GM21381 (cell line): Measurements from ENCODE around the gene SLC37A1.

Source experiments
- ATAC-seq: cut with Tn5 transposase; IDR thresholded peaks from one replicate; pipeline ENCODE4 v1.9.1; 2021; ENCODE audit warnings: mild to moderate bottlenecking, moderate library complexity; ENCODE audit not compliant: unreplicated experiment

Gene SLC37A1

DNA sequence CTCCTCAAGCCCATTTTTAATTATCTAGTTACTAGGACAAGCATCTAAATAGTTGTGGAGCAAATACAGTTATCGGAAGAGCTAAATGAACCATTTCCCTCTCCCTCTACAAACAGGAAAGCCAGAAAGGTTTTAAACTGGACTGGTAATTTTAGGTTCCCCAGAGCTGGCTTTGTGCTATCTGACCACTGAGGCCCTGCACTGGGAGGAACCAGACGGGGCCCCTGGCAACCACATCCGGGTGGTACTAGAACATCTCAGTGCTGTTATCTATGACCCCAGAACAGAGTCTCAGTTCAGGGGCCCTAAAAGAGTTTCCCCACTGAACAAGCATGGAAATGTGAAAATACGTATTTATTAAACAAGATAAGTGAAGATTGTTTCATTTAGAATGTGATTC, 9.9 kb upstream of the SLC37A1 start:
- no peak for ATAC-seq

GRCh38 chr21:42505090-42505726, 8.4 kb upstream of the SLC37A1 start:
- peak; percentile 92 for ATAC-seq

DNA sequence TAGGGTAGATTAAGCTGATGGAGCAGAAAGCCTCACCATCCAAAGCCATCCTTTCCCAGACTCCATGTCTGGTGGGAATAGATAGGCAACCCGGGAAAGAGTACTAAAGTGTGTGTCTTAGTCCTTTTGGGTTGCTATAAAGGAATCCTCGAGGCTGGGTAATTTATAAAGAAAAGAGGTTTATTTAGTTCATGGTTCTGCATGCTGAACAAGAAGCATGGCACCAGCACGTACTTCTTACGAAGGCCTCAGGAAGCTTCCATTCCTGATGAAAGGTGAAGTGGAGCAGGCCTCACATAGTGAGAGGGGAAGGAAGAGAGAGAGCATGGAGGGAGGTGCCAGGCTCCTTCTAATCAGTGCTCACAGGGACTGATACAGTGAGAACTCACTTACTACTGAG, 6.2 kb upstream of the SLC37A1 start:
- no peak for ATAC-seq

- ATAC-seq, result no peak
Measured at GRCh38 chr21:42508371-42508770, 5.3 kb upstream of the SLC37A1 start.

- no peak for ATAC-seq
Measured at GRCh38 chr21:42509244-42509643, 4.4 kb upstream of the SLC37A1 start.

DNA sequence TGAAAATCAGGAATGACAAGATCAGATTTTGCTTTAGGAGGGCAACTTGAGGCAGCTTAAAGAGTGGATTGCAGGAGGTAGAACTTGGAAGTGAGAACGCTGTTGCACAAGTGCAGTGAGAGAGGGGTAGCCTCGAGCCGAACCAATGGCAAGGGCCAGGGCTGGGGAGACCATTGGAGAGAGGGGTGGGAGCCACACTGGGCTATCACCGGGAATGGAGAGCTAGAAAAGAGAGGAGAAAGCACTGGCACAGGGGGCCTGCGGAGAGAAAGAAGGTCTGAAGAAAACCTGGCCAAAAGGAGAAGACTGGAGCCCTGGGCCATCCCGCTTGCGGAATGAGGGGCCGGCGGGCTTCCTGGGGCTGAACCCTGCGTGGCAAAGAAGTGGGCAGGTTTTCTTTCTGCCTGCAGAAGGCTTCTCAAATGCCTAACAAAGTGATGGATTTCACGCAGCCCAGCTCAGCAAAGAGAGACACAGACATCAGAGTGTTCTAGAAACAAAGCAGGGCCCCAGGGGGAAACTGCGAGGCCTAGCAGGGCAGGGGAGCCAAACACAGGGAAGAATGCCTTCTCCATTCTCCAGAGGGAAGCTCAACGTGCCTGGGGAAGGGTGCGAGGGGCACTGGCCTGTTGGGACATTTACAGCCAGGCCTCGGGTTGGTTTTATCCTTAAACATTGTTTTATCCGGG, 1.2 kb upstream of the SLC37A1 start:
- ATAC-seq, result no peak

GRCh38 chr21:42513985-42514882, 582 bp downstream of the SLC37A1 start:
- ATAC-seq, result peak; percentile 45

DNA sequence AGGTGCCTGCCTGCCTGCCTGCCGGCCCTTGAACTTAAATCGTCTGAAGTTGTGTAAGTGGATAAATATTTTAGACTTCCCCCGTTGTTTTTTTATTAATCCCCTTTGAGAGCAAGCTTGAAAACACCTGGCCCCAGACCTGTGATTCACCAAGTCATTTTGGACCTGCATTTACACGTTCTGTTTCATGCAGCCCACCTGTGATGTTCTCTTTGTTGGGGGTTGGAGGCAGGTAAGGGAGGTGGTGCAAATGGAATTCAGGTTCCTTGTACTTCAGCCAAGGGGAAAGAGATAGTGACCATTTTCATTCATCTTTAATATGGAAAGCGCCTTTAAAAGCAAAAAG, 1.2 kb downstream of the SLC37A1 start:
- ATAC-seq, result no peak

GRCh38 chr21:42515708-42516502, 2.3 kb downstream of the SLC37A1 start:
- ATAC-seq, result no peak

- ATAC-seq, result no peak
Measured at GRCh38 chr21:42518215-42518614, 4.6 kb downstream of the SLC37A1 start.

- no peak for ATAC-seq
Measured at GRCh38 chr21:42518626-42519025, 5.0 kb downstream of the SLC37A1 start.

- no peak for ATAC-seq
Measured at GRCh38 chr21:42520628-42521253, 7.1 kb downstream of the SLC37A1 start.

GRCh38 chr21:42521384-42521783, 7.7 kb downstream of the SLC37A1 start:
- ATAC-seq, result no peak

- no peak for ATAC-seq
Measured at GRCh38 chr21:42521805-42522204, 8.2 kb downstream of the SLC37A1 start.

DNA sequence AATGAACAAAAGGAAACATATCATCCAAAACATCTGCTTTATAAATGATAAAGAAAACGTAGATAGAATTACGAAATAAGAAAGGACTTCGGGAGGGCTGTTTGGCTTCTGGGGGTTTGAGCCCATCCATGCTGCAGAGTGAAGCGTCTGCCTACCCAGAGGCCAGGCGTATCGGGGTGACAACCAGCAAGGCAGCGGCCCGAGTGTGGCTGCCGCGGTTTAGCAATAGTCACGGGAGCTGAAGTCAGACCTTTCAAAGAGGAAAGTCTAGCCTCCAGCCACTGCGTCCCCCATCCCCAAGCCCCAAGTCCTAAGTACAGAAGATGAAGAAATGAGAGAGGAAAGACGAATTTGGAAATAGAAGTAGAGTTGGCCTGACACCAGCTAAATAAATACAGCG, 8.6 kb downstream of the SLC37A1 start:
- no peak for ATAC-seq

GRCh38 chr21:42522771-42523170, 9.1 kb downstream of the SLC37A1 start:
- no peak for ATAC-seq

DNA sequence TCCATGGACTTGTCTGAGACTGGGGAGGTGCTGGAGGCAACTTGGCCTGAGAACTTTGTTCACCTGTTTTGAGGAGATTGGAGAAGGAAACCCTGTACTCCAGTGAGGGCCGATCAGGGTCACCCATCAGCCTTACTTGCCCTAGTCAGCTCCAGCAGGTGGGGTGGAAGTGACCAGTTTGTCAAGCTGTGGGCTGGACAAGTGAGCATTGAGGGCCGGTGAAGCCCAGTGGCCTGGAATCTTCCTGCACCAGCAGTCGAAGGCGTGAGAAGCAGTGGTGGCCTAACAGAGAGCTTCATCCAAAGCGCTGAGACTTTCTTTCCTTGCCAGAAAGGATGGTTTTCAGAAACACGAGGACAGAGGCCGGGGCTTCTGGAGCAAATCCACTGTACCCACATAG, 9.6 kb downstream of the SLC37A1 start:
- no peak for ATAC-seq

DNA sequence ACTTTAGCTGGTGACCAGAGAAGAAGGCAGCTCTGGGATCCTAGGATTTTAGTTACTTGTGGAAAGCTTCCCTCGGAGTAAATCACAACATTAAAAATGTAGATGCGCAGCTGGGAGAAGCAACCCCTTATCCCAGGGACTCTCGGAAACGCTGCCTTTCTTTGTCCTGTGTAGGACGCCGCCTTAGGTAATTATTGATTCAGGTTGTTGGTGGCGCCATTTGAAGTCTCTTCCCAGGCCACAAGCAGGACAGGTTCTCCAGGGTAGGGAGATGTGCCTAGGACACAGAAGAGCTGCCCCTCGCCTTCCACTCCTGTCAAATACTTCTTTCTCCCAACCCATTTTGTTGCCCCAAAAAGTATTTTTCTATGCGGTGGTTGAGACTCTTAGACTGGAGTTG, 10.3 kb downstream of the SLC37A1 start:
- ATAC-seq, result no peak

DNA sequence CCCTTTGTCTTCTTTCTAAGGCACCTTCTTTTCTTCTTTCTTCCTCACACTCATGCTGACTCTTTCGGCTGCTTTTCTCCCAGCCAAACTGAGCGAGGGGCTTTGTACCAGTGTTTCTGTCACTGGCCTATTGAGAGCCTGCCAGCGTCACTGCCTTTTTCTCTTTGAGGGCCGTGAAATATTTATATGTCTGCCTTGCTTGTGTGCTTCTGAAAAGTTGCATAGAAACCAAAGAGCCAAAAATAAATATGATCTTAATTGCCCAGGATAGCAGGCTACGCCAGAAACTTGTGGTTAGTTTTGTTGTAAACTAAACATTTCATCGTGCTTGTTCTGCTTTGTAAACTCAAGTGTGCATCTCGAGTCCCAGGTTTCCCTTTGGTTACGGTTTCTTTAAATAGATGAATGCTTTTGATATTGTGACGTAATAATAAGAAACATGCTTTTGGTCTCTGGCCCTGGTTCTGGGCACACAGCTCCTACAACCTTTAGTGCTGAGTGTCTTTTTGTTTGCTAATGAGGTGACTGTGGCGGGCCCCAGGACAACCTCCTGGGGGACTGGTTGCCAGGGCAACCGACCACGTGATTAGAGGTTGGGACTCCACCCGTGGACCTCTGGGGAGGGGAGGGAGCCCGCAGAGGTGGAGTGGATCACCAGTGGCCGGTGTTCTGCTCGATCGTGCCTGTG, 10.8 kb downstream of the SLC37A1 start:
- ATAC-seq, result peak; percentile 65

DNA sequence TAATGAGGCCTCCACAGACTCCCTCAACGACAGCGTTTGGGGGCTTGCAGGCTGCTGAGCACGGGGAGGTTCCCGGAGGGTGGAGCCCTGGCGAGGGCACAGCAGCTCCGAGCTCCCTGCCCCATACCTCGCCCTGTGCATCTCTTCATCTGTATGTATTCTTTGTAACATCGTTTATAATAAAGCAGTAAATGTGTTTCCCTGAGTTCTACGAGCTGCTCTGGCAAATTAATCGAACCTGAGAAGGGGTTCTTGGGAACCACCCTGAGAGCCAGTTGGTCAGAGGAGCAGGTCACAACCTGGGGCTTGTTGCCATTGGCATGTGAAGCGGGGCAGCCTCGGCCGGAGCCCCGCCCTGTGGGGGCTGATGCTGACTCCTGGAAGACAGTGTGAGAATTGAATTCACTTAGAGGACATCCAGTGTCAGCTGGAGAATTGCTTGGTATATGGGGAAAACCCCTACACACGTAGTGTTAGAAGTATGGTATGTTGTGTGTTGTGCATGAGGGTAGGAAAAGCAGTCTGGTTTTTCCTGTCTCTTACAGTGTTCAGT, 11.5 kb downstream of the SLC37A1 start:
- ATAC-seq, result peak; percentile 23
